PC-3 (cell line): ENCODE results near the gene PTPRE.

Experiments
- EZH2 ChIP-seq: fragments of 300-600 bp; sonication (generic); IDR thresholded peaks from one replicate; pipeline ENCODE4 v1.6.1; 2017; ENCODE audit warnings: antibody characterized with exemption, mild to moderate bottlenecking, low read length; ENCODE audit not compliant: unreplicated experiment
- EZH2phosphoT487 ChIP-seq: fragments of 300-600 bp; sonication (generic); IDR thresholded peaks from 2 replicates; pipeline ENCODE4 v1.6.1; 2018; ENCODE audit warnings: mild to moderate bottlenecking, antibody characterized with exemption, low read length, borderline replicate concordance
- TF ChIP-seq, protein P1 (sequence below): fragments of 300-600 bp; sonication (generic); conservative IDR thresholded peaks from 2 replicates; pipeline ENCODE4 v1.5.1; 2017; ENCODE audit warnings: antibody characterized with exemption, low read depth, mild to moderate bottlenecking, low read length

DNA sequence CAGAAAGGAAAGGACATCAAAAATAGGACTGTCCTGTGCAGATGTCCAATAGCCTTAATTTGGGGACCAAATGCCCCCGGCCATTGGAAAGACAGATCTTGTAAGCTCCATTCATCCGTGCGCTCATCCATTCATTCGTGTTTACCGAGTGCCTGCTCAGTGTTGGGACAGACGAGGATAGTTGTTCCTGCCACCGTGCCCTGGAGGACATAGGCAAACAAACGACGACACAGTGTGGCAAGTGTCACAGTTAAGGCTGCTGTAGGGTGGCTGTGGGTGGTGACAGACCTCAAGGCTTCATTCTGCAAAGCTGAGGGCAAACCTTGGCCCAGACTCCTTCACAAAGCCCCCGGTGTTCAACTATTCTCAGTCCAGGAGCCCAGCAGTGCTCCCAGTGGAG lies 191.7 kb downstream of the PTPRE start:
- TF ChIP-seq, protein P1, sequence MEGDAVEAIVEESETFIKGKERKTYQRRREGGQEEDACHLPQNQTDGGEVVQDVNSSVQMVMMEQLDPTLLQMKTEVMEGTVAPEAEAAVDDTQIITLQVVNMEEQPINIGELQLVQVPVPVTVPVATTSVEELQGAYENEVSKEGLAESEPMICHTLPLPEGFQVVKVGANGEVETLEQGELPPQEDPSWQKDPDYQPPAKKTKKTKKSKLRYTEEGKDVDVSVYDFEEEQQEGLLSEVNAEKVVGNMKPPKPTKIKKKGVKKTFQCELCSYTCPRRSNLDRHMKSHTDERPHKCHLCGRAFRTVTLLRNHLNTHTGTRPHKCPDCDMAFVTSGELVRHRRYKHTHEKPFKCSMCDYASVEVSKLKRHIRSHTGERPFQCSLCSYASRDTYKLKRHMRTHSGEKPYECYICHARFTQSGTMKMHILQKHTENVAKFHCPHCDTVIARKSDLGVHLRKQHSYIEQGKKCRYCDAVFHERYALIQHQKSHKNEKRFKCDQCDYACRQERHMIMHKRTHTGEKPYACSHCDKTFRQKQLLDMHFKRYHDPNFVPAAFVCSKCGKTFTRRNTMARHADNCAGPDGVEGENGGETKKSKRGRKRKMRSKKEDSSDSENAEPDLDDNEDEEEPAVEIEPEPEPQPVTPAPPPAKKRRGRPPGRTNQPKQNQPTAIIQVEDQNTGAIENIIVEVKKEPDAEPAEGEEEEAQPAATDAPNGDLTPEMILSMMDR: no peak
- TF ChIP-seq EZH2phosphoT487: no peak
- no peak for TF ChIP-seq EZH2
